IPS-NIHi7 (cell line): ENCODE data around the gene RPRM.
"Not testable (repeated sequence)": the region's sequence is repeated elsewhere in the genome, so short reads cannot be mapped to it uniquely, and the experiment has no call there.

ENCODE experiments used
- DNase-seq: peaks from one replicate; pipeline ENCODE4 v3.0.0; 2012; ENCODE audit warnings: mixed read lengths; ENCODE audit errors: extremely low spot score

The RPRM gene

DNA sequence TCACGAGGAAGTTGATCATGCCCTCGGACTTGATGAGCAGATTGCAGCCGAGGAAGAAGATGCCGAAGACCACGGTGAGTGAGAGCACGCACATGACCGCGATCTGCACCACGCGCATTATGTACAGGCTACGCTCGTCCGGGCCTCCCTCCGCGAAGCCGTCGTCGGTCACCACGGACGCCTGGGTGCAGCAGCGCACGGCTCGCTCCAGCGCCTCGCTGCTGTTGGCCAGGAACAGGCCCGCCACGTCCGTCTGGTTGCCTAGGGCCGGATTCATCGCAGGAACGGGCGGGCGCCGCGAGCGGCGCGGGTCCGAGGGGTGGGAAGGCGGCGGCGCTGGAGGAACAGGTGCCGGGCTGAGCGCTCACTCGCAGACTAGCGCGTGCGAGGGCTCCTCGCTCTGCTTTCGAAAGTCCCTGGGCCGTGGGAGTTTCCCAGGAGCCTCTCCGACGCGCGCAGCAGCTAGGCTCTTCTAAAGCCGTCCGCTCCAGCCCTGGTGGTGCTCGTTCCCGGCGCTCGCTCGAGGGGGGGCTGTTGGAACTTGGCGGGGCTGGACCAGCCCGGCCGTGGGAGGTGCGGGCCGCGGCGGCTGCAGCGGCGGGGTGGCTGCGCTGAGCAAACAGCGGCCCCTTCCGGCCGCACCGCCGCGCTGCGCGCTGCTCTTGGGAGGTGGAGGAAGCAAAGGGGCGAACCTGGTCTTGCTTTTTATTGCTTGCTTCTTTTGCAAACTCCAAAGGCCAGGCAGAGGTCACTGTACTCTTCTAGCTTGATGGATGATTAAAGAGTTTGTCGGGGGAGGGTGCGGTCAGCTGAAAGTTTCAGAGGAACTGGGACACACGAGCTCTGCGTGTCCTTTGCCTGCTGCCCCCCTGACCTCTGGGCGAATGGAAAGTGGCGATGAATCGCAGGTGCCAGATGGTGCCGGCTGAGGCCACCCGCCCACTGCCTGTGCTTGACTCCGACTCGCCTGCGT, at the start of gene RPRM:
RPRM (minus strand) TSS at position 474 of the 973 bp plus-strand sequence; CDS start at position 277, 197 bp downstream.
- DNase-seq, result peak; percentile 84

DNA sequence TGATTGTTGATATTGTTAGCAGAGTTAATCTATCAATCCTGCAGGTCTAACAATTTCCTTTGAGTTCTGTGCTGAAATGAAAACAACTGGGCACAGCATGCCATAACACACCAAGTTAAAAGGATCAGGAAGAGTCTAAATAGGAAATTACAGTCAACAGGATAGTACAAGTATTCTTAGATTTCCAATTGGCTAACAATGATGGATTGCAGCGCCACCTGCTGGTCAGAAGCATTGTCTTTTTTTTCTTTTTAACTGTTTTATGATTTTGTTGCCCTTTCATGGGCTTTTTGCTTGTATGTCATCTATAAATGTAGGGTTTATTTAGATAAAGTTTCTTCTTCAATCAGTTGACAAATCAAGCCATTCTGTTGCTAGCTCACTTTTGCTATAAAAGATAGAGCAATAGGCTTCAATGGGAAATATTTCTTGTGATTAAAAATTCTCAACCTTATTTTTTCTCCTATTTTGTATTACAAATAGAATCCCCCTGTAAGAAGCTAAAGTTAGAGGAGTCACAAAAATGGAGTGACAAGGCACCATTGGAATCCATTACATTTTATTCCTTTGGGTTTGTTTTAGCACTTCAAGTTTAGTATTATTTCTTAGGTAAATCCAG, 40.8 kb upstream of the RPRM start:
- DNase-seq, result peak; percentile 32

DNA sequence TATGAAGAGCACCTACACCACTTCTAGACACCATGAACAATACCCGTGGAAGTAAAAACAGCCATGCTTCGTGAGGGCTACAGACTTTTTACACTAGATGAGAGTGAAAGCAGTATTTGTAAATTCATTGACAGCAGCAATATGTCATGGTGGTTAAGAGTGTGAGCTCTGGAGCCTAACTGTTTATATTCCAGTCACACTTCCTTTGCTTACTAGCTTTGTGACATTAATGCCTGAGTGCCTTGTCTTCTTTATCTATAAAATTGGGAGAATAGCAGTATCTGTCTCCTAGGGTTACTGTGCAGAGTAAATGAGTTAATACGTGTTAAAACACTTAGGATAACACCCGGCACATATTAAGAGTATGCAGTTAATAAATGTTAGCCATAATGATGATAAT, 33.8 kb upstream of the RPRM start:
- DNase-seq, result no peak

DNA sequence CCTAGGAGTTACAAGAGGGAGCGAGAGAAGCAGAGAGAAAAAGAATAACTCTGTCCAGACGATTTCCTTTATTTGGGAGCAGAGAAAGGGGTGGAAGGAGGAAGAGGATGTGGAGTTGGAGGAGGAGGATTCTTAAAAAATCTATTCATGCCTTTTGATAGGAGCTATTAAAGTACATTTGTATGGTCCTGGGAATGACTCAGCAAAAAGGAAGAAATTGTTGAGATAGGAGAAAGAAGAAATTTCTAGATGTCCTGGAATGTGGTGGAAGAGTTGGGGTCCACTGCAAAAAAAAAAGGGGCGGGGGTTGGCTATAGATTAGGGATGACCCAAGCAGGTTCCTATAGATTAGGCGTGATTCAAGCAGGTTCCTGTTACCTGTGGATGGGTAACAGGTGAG, 32.4 kb upstream of the RPRM start:
- DNase-seq, result no peak

DNA sequence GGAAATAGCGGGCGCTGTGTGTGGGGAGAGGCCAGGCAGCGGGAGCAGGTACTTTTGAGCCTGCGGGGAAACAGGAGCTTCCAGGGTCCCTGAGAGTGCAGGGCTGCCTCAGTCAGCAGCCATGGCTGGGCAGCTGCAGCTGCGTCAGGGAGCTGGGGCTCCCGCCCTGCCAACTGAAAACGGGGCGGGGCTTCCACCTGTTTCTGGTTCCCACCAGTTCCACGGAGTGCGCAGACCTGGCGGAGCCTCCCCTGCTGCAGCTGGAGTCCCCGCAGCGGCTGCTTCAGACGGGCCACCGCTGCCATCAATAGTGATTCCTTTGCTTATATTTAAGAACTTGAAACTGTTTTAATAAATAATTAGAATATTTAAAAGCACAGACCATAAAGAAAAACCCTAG, 30.6 kb upstream of the RPRM start:
- peak; percentile 30 for DNase-seq

DNA sequence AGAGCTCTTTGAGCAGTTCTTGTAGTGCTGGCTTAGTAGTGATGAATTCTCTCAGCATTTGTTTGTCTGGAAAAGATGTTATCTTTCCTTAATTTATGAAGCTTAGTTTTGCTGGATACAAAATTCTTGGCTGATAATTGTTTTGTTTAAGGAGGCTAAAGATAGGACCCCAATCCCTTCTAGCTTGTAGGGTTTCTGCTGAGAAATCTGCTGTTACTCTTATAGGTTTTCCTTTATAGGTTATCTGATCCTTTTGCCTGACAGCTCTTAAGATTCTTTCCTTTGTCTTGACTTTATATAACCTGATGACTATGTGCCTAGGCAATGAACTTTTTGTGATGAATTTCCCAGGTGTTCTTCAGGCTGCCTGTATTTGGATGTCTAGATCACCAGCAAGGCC, 27.9 kb upstream of the RPRM start:
- DNase-seq, result not testable (repeated sequence)

DNA sequence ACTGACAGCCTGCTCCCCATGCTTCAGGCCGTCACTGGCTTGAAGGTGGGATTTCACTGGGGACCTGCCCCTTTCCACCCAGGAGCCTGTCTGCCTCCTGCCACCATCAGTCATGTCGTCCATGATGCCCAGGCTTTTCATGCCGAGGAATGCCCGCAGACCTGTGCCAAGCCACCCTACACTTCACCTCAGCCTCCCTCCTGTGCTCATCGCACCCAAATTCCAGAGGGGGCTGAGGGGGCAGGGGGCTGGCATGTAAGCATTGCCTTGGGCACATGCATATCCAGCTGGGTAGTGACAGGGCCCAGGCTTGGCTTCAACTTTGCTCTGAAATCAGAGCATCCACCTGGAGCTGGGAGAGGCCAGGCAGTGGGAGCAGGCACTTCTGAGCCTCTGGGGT, 20.9 kb upstream of the RPRM start:
- DNase-seq, result no peak

DNA sequence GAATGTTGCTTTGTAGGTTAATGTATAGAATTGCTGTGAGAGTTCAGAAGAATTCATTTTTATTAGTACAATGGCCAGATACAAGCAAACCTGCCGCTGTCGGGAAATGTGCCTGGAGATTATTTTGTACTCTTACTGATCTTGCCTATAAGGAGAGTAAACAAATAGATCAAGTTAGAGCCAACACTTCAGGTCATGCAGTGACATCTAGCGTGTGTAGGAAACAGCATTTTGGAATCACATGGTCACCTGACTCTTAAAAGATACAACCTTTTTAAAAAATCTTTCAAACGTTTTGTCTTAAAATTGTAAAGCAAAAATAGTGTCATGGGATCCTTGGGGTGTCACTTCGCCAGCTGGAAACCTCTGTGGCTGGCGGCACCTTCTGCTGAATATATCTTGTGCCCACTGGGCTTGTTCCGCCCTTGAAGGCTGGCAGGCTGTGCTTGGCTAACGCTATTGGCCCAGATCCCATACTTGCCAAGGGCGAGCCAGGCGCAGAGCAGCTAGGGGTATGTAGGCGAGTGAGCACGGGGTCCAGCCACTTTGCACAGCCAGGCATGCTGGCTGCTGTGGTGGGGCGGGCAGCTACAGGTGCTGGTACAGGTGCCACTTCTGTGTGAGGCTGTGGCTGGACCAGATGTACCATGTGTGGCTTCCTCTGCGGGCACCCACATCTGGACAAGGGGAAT, 19.5 kb upstream of the RPRM start:
- no peak for DNase-seq

DNA sequence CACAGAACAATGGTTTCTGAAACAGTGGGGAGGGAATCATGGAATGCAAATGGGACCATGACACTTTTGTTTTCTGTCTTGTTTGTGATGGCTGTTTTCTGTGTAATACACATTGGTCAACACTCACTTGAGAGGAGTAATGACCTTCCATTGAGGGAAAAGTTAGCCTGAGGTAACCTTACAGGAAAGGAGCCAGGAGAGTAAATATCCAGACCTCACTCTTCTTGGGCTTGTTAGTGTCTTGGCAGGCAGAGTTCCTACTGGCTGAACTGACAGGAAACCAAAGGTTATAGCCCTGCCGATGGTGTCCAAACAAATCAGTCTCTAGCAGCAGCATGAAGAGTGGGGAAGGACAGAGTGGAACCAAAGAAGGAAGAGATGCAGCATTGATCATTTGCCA, 17.2 kb upstream of the RPRM start:
- DNase-seq, result no peak

DNA sequence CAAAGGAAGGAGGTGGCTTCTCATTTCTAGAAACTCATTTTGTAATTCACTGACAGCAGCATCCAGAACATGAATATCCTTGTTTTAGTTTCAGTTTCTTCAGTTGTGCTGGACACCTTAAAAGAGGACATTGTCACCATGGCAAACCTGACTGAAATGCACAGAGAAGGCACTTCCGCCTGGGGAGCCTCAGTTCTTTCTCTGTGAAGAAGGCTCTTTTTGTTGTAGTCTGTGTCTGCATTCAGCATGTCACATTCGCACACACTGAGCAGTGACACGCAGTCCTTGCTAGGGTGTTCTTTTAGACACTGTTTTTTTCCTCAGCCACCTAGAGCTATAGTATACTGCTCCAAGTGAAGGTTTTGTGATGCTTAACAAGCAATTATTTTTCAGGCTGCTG, 9.5 kb upstream of the RPRM start:
- no peak for DNase-seq

DNA sequence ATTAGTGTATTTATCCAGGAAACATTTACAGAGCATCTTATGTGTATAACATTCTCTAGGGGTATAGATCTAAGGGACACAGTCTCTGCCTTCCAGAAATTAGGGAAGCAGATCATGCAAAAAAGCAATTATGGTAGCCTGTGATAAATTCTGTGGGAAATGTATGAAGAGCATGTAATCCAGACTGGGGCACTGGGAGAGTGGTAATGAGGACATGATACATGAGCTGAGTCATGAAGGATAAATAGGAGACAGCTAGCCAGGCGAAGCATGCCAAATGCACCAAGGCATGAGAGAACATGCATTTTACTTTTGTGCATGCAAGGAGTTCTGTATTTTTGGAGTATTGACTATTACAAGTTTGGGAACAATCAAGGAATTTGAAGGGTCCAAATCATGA, 8.9 kb upstream of the RPRM start:
- DNase-seq, result no peak

DNA sequence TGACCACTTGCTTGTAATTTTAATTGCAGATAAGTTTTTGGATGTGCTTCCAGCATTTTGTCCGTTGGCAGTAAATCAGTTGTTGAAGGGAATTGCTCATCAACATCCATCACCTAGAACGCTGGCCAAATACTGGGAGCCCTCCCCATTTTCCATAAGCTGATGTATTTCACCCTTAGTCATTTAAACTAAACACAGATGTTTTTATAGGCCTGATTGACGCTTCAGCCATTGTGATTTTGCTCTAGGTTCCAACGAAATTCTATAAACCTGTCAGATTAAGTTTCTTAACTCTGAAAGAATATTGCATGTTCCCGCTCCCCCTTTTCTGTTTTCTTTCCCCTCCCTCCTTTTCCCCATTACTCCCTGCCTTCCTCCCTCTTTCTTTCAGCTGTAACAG, 1.0 kb upstream of the RPRM start:
- DNase-seq, result no peak

DNA sequence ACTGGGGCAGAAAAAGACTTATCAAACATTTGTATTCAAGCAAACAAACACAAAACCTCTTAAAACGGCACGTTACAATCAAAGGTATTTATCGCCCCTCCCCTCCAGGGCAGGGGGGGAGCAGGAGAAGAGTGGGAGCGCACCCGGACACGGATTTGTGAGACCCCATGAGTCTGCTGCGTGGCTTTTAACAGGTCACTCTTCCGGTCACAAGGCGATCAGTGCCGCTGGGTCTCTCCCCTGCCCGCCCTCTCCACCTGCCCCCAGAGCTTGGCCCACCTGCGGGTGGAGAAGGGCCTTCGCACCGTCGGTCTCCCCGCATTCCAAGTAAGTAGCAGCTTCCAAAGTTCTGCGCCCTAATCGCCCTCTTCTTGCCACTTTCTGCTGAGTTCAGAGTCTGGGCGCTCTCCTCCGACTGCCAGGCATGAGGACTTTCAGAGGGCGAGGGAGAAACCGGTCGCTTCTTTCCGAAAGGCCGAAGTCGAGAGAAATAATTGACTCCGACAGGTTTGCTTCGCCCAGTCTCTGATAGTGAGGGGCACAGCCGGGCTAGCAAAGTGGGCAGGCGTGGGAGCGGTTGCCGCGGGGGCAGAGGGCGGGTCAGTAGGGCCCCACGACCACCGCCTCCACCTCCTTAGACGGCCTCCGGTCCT, 800 bp downstream of the RPRM start:
- no peak for DNase-seq

DNA sequence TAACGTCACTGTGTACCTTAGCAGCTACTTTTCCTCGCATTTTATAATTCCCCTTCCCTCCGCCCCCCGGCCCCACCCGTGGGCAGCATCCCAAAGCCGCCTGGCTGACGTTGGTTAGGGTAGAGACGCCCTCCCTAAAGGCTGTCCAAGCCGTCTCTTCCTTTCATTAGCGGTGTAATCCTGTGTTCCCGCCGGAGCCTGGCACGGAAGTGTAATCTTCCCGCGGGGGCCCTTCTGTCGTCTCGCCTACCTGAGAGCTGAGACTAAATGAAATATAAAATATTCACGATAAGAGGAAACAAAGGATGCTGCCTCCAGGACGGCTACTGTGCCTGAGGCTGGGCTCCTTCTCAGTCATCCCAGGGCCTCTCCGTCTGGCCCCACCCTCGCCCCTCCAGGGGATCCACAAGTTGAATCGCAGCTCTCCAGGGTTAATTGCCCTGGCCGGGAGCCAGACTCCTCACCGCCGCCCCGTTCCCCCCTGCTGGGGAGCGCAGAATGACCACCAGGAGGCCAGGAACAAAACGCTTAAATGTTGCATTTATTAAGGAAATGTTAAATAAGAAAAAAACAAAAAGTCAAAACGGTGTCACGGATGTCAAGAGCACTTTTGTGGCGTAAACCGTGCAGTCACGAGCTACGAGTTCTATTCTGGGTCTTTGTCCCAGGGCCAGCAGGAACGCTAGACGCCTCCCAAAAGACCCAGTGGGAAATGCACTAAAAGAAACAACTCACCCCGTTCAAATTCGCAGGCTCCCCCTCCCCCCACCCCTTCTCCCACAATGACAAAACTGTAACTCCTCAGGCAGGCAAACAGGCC, 1.5 kb downstream of the RPRM start:
- peak; percentile 53 for DNase-seq

DNA sequence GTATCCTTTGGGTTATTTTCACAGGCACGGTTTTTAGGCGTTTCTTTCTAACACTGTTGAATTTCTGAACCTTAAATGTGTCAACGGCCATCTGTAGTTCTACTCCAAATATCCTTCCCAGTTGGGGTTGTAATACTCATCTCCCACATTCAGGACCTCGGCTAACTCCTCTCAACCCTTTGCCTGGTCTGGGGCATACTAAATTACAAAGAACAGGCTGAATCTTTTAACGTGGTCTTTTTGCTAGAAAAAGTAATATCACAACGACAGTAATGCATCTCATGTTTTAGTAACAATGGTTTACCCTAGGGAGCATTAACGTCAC, 2.1 kb downstream of the RPRM start:
- no peak for DNase-seq

DNA sequence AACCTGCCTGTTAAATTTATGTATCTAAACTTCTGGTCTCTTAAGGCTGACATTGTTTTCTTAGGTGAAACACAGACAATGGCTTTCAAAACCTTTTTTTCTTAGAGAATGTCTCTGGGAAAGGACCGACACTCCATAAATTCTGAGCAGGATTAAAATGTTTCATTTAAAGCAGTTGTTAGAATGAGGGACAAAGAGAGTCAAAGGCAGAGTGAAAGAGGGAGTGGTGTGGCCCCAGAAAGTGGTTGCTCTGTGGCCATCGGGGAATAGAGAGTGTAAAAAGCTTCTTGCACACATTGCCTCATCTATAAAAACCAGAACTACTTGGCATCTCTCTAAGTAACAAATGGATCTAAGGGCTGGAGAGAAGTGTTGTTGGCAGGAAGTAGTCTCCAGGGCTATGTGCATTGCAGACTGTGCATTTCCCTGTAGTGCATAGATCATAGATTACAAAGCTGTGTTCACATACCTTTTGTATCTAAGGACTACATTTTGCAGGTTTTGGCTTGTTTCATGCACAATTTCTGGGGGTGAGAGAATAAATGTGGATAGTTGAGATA, 3.6 kb downstream of the RPRM start:
- DNase-seq, result no peak

DNA sequence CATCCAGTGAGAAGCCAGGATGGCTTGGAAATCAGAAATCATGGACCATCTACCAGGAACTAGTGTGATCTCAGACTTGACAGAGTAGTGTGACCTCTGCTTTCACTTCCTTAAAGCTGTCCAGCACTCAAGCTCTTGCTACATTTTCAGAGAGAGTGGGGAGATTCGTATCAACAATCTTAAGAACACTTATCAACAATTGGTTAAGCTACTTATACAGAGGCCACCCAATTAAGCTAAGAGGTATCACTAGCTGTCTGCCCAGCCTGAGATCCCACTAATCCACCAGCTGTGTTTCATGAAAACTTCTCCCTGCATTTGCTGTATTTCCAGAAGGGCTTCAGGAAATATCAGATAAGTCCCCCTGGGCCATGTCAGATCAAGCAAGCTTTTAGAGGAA, 4.2 kb downstream of the RPRM start:
- no peak for DNase-seq

DNA sequence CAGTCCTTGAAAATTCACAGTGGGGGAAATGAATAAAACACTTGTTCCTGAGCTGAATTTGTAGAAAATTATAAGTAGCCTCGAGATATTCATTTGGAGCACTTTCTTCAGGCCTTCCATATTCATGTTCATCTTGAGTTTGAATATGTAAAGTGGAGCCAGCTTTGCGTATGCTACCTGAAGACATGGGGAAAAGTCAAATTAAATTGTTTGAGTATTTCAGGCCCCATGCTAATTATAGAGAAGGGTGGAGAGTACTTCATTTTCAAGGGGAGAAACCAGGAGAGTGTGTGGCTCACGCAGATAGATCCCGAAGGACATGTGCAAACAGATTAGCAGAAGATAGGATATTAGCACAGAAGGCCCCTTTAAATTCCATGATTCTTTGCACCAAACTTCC, 7.7 kb downstream of the RPRM start:
- DNase-seq, result no peak

DNA sequence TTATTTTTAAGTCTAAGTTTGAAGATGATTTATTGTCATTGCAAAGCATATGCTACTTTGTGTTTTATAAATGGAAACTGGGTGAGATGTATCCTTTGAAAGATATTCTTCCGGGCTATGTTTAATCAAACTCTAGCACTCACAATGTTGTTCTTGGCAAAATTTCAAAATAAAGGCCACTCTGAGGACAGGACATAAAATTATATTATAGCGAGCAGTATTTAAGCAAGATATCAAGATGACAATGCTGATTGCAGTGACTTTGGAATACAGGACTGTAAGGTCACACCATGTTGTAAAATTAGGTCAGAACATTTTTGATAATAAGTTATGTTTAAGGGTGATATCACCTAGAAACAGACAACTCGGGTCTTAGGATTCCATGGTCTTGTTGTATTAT, 14.2 kb downstream of the RPRM start:
- DNase-seq, result no peak

DNA sequence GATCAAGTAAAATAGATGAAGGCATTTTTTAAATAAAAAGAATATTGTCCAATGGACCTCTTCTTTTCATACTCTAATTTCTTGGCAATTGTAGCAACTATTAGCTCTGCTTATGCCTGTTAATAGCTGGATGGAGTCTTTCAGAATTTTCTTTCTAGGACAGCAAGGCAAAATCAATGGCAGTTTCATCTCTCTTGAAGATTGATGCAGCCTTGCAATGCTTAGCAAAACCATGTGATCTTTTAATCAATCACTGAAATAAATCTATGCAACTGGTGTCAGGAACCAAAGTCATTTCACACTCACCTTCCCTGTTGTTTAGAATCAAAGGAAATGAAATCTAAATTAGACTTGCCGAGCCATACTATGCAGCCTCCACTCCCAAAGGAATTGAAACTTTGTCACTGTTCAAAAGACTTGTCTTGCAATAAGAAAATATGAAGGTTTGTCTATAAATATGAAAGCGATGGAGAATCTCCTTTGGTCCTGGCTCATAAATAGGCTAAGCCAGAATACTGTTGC, 16.2 kb downstream of the RPRM start:
- DNase-seq, result no peak

DNA sequence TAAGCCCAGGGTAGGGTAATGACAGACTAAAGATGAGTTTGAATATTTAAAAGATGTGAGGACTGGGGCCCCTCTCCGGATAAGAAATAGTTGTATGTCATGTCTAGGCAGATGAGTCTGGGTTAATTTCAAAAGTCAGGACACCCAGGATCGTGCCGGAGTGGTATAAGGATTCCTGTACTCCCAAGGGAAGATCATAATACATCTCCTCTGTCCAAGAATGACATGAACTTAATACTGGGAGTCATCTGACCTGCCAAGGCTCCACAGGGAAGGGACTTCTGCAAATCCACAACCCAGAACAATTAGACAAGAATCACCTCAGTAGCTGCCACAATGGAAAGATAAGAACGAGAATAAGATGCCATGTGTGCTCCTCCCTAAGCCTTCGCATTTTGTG, 17.1 kb downstream of the RPRM start:
- DNase-seq, result no peak
